Thoracic aorta (tissue), 2 donors: ENCODE measurements around the gene TPM3. TPM values are rescaled to one million over a fixed set of nuclear protein-coding genes. Genes with fewer than 3 reads are reported as not detected.

Source experiments
- ATAC-seq: fragments of 150-250 bp; one replicate; pipeline ENCODE4 v1.8.0; 2017; ENCODE audit warnings: low read depth; ENCODE audit not compliant: insufficient number of reproducible peaks, low FRiP score
- DNase-seq: peaks from one replicate; pipeline ENCODE4 v3.0.0-alpha.2; 2020; ENCODE audit warnings: low spot score
- H3K27ac ChIP-seq, 2 donors: fragments of 200-600 bp; sonication (generic); 1 replicate in 1 of 2; 2 replicates in 1 of 2; pipeline ENCODE4 v1.5.1; 2016; ENCODE audit warnings: mild to moderate bottlenecking in 2 of 2, moderate library complexity in 2 of 2
- H3K27me3 ChIP-seq: fragments of 200-600 bp; sonication (generic); replicated peaks from 2 replicates; pipeline ENCODE4 v1.6.0; 2016; ENCODE audit warnings: mild to moderate bottlenecking; ENCODE audit not compliant: insufficient read depth
- H3K36me3 ChIP-seq: fragments of 200-600 bp; sonication (generic); one replicate; pipeline ENCODE4 v1.5.1; 2016
- H3K4me1 ChIP-seq, 2 donors: fragments of 200-600 bp; sonication (generic); 1 replicate in 1 of 2; 2 replicates in 1 of 2; pipeline versions ENCODE4 v1.5.1 to v1.6.0; 2016; ENCODE audit warnings: low read depth in 2 of 2, mild to moderate bottlenecking in 1 of 2; ENCODE audit not compliant: control insufficient read depth in 1 of 2
- H3K4me3 ChIP-seq: fragments of 200-600 bp; sonication (generic); 2 replicates; pipeline ENCODE4 v1.5.1; 2016; ENCODE audit warnings: mild to moderate bottlenecking
- H3K9me3 ChIP-seq: fragments of 200-600 bp; sonication (generic); 2 replicates; pipeline ENCODE4 v1.5.1; 2016
- CTCF ChIP-seq: fragments of 200-600 bp; sonication (generic); IDR thresholded peaks from one replicate; pipeline ENCODE4 v1.5.1; 2019; ENCODE audit warnings: antibody characterized with exemption
- total RNA-seq, 2 donors: library from RNA; depleted of rRNA; stranded (reverse); fragments of >200 nt; gene quantifications; one replicate each; pipeline versions ENCODE4 v1.1.0 to v1.2.3, GENCODE V29; 2016

The TPM3 gene
- total RNA-seq, 2 donors from 2014 or later, result 146 to 331 TPM

DNA sequence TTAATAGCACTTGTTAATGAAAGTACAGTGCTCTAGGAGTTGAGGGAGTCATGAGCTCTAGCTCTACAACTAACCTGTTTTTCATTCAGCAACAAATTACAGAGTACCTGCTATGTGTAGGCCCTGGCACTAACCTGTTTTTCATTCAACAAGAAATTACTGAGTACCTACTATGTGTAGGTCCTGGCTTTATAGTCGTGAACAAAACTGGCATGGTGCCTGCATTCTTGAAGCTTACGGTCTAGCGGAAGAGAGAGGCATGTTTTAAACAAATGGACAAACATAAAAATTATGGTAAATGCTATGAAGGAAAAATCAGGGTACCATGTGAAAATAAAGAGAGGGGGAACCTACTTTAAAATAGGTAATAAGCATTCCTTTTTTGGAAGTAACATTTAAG, 26.6 kb upstream of the TPM3 start:
- peaks cover 20% of the 10 kb centered on the region for H3K36me3 ChIP-seq
- DNase-seq (no peak), ATAC-seq (no peak)
- H3K27me3 ChIP-seq, result no peaks in the 10 kb centered on the region
- no peak for TF ChIP-seq CTCF
- peaks cover 24 to 47% of the 10 kb centered on the region in 2 donors for H3K4me1 ChIP-seq
- H3K9me3 ChIP-seq, result no peaks in the 10 kb centered on the region
- H3K4me3 ChIP-seq, result peak overlapping the region; percentile 97
- no peak overlapping the region for H3K27ac ChIP-seq

DNA sequence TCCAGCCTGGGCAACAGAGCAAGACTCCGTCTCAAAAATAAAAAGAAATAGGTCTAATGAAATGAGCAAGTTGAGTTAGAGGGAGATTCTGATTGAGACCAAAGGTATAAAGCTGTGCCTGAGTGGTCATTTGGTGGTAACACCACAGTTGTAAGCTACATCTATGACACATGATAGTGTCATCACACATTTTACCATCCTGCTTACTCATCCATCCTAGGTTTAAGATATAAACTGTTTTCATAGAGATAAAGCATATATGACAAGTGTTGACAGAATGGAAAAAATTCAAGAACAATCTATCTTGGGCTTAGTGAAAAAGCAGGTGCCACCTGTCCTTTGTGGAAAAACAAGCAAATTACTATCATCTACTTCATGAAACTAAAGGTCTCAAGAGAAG, 21.4 kb upstream of the TPM3 start:
- DNase-seq, result no peak
- no peaks in the 10 kb centered on the region for H3K9me3 ChIP-seq
- H3K27me3 ChIP-seq, result no peaks in the 10 kb centered on the region
- ATAC-seq, result no peak
- H3K27ac ChIP-seq, result no peak overlapping the region
- peaks cover 55% of the 10 kb centered on the region for H3K36me3 ChIP-seq
- peaks cover 5 to 13% of the 10 kb centered on the region in 2 donors for H3K4me1 ChIP-seq
- TF ChIP-seq CTCF, result no peak
- H3K4me3 ChIP-seq, result no peak overlapping the region

- peaks cover 50% of the 10 kb centered on the region for H3K36me3 ChIP-seq
- no peaks in the 10 kb centered on the region for H3K9me3 ChIP-seq
- ATAC-seq (no peak), DNase-seq (no peak)
- no peaks in the 10 kb centered on the region for H3K27me3 ChIP-seq
- H3K27ac ChIP-seq, result no peak overlapping the region
- no peak overlapping the region for H3K4me3 ChIP-seq
- no peak for TF ChIP-seq CTCF
- H3K4me1 ChIP-seq, result peaks cover 0 to under 1% of the 10 kb centered on the region in 2 donors
Observed at GRCh38 chr1:154212083-154212482, 20.2 kb upstream of the TPM3 start.

- Histone ChIP-seq H3K4me3 (no peak overlapping the region), H3K4me1 (no peaks in the 10 kb centered on the region), H3K27me3 (no peaks in the 10 kb centered on the region), H3K9me3 (no peaks in the 10 kb centered on the region), H3K27ac (no peak overlapping the region), H3K36me3 (peaks cover 52% of the 10 kb centered on the region)
- ATAC-seq (no peak), DNase-seq (no peak)
- TF ChIP-seq CTCF, result no peak
Observed at GRCh38 chr1:154208677-154209388, 16.9 kb upstream of the TPM3 start.

GRCh38 chr1:154207262-154207661, 15.4 kb upstream of the TPM3 start:
- ATAC-seq (no peak), DNase-seq (no peak)
- Histone ChIP-seq H3K27me3 (no peaks in the 10 kb centered on the region), H3K9me3 (no peaks in the 10 kb centered on the region), H3K4me3 (no peak overlapping the region), H3K36me3 (peaks cover 37% of the 10 kb centered on the region), H3K4me1 (no peaks in the 10 kb centered on the region), H3K27ac (no peak overlapping the region)
- TF ChIP-seq CTCF, result no peak
